Osteoblast (primary cell): ENCODE data around the gene PHYH. TPM values are rescaled to one million over a fixed set of nuclear protein-coding genes. Genes with fewer than 3 reads are reported as not detected.

ENCODE experiments used
- DNase-seq: peaks from one replicate; pipeline ENCODE4 v3.0.0; 2011; ENCODE audit warnings: low spot score, mixed read lengths; ENCODE audit not compliant: insufficient read length; ENCODE audit errors: missing footprints
- H2AFZ ChIP-seq: 2 replicates; pipeline ENCODE4 v1.6.0; 2011; ENCODE audit warnings: mild to moderate bottlenecking, low read length
- H3K27ac ChIP-seq: 2 replicates; pipeline ENCODE4 v1.5.1; 2011; ENCODE audit warnings: mild to moderate bottlenecking, low read depth, low read length, moderate library complexity
- H3K27me3 ChIP-seq: 2 replicates; pipeline ENCODE4 v1.6.0; 2012; ENCODE audit warnings: mild to moderate bottlenecking, control low read depth, inconsistent platforms, low read length, moderate library complexity; ENCODE audit not compliant: insufficient read depth
- H3K36me3 ChIP-seq: 2 replicates; pipeline ENCODE4 v1.5.1; 2011; ENCODE audit warnings: mild to moderate bottlenecking, low read length, control low read depth, moderate library complexity; ENCODE audit not compliant: insufficient read depth
- H3K4me1 ChIP-seq: 2 replicates; pipeline ENCODE4 v1.5.1; 2011; ENCODE audit warnings: mild to moderate bottlenecking, low read length, control low read depth, moderate library complexity; ENCODE audit not compliant: insufficient read depth
- H3K4me2 ChIP-seq: 2 replicates; pipeline ENCODE4 v1.6.0; 2011; ENCODE audit warnings: mild to moderate bottlenecking, low read length; ENCODE audit not compliant: insufficient read depth
- H3K4me3 ChIP-seq: fragments of 200-600 bp; sonication (generic); 3 replicates; pipeline ENCODE4 v1.5.1; 2012; ENCODE audit warnings: mild to moderate bottlenecking, low read length, inconsistent platforms; ENCODE audit not compliant: insufficient read depth
- H3K79me2 ChIP-seq: 2 replicates; pipeline ENCODE4 v1.6.0; 2012; ENCODE audit warnings: mild to moderate bottlenecking, low read length, control low read depth, inconsistent platforms; ENCODE audit not compliant: insufficient read depth
- H3K9me3 ChIP-seq: 2 replicates; pipeline ENCODE4 v1.5.1; 2011; ENCODE audit warnings: low read depth, low read length, control low read depth
- H4K20me1 ChIP-seq: 2 replicates; pipeline ENCODE4 v1.6.0; 2012; ENCODE audit warnings: mild to moderate bottlenecking, low read length, control low read depth; ENCODE audit not compliant: insufficient read depth
- CTCF ChIP-seq: IDR thresholded peaks from 2 replicates; pipeline ENCODE4 v1.5.1; 2011; ENCODE audit warnings: mild to moderate bottlenecking, low read depth, low read length, moderate library complexity; ENCODE audit errors: extremely low read depth
- total RNA-seq: library from RNA; depleted of rRNA; stranded (reverse); fragments of >200 nt; gene quantifications from 2 replicates; pipeline ENCODE4 v1.2.3, GENCODE V29; 2012

The PHYH gene
- total RNA-seq, 1 donor, result 28.6 TPM

GRCh38 chr10:13234172-13234571 is 65.7 kb downstream of the PHYH start, which contains the start of gene UCMA:
TSS of gene UCMA (minus strand) at chr10:13234374. CDS start at chr10:13234258, 116 bp downstream.
- Histone ChIP-seq H3K4me3 (no peak within 1 kb of the TSS), H3K27ac (no peak within 1 kb of the TSS), H3K27me3 (peaks cover 16% of the 10 kb centered on the region), H3K4me2 (no peak within 1 kb of the TSS), H3K9me3 (no peaks in the 10 kb centered on the region), H2AFZ (no peak within 1 kb of the TSS), H3K4me1 (no peaks in the 10 kb centered on the region), H3K79me2 (no peaks in the 10 kb centered on the region), H4K20me1 (no peaks in the 10 kb centered on the region), H3K36me3 (no peaks in the 10 kb centered on the region)
- no peak for DNase-seq
- no peak for TF ChIP-seq CTCF

GRCh38 chr10:13233358-13233757 is 66.5 kb downstream of the PHYH start:
- no peak for DNase-seq
- H3K4me2 ChIP-seq, result no peak overlapping the region
- H3K79me2 ChIP-seq, result no peaks in the 10 kb centered on the region
- H3K9me3 ChIP-seq, result no peaks in the 10 kb centered on the region
- no peak overlapping the region for H3K27ac ChIP-seq
- H3K27me3 ChIP-seq, result peaks cover 13% of the 10 kb centered on the region
- H4K20me1 ChIP-seq, result no peaks in the 10 kb centered on the region
- H3K4me3 ChIP-seq, result no peak overlapping the region
- H3K4me1 ChIP-seq, result no peaks in the 10 kb centered on the region
- H3K36me3 ChIP-seq, result no peaks in the 10 kb centered on the region
- TF ChIP-seq CTCF, result no peak
- H2AFZ ChIP-seq, result no peak overlapping the region

- Histone ChIP-seq H3K4me3 (no peak overlapping the region), H2AFZ (no peak overlapping the region), H3K4me2 (no peak overlapping the region), H3K27ac (no peak overlapping the region), H3K9me3 (no peaks in the 10 kb centered on the region), H3K36me3 (no peaks in the 10 kb centered on the region), H3K4me1 (no peaks in the 10 kb centered on the region), H4K20me1 (no peaks in the 10 kb centered on the region), H3K27me3 (peaks cover 12% of the 10 kb centered on the region), H3K79me2 (no peaks in the 10 kb centered on the region)
- TF ChIP-seq CTCF, result no peak
- no peak for DNase-seq
Measured at GRCh38 chr10:13231808-13232207, 68.1 kb downstream of the PHYH start.

- no peaks in the 10 kb centered on the region for H3K9me3 ChIP-seq
- H3K27ac ChIP-seq, result no peak overlapping the region
- no peaks in the 10 kb centered on the region for H4K20me1 ChIP-seq
- H3K4me1 ChIP-seq, result no peaks in the 10 kb centered on the region
- H3K4me2 ChIP-seq, result no peak overlapping the region
- no peaks in the 10 kb centered on the region for H3K36me3 ChIP-seq
- no peak for DNase-seq
- H3K79me2 ChIP-seq, result no peaks in the 10 kb centered on the region
- H3K4me3 ChIP-seq, result no peak overlapping the region
- no peak overlapping the region for H2AFZ ChIP-seq
- no peak for TF ChIP-seq CTCF
- peaks cover 12% of the 10 kb centered on the region for H3K27me3 ChIP-seq
Measured at GRCh38 chr10:13231190-13231589, 68.7 kb downstream of the PHYH start.

Other genes starting within 250 kb of the PHYH start
- 132 and 140 TPM in 2 replicates for gene OPTN, start 199.9 kb downstream of the PHYH start, total RNA-seq
- gene MCM10, start 138.5 kb downstream of the PHYH start, total RNA-seq, result 1.4 and 2.4 TPM in 2 replicates
- not detected in 2 replicates for gene UCMA, start 65.7 kb downstream of the PHYH start, total RNA-seq
- gene SEPHS1, start 48.2 kb upstream of the PHYH start, total RNA-seq, result 31.1 and 37.4 TPM in 2 replicates
- gene BEND7, start 228.9 kb upstream of the PHYH start, total RNA-seq, result 9.0 and 10.6 TPM in 2 replicates